MG63 (cell line): ENCODE results near the gene NOTCH2. TPM values are rescaled to one million over a fixed set of nuclear protein-coding genes. Genes with fewer than 3 reads are reported as not detected.
"Not testable (repeated sequence)": the region's sequence is repeated elsewhere in the genome, so short reads cannot be mapped to it uniquely, and the experiment has no call there.

ENCODE experiments used
- DNase-seq: peaks from one replicate; pipeline ENCODE4 v3.0.0-alpha.2; 2020
- H3K27me3 ChIP-seq: fragments of 250-450 bp; sonication (Bioruptor Pico); 2 replicates; pipeline ENCODE4 v1.5.1; 2020; ENCODE audit warnings: mild to moderate bottlenecking, moderate library complexity
- H3K36me3 ChIP-seq: fragments of 250-450 bp; sonication (Bioruptor Pico); 2 replicates; pipeline ENCODE4 v1.5.1; 2020; ENCODE audit warnings: mild to moderate bottlenecking, moderate library complexity
- H3K4me3 ChIP-seq: fragments of 250-450 bp; sonication (Bioruptor Pico); 2 replicates; pipeline ENCODE4 v1.5.1; 2020; ENCODE audit warnings: mild to moderate bottlenecking, moderate library complexity
- H3K9me3 ChIP-seq: fragments of 250-450 bp; sonication (Bioruptor Pico); 2 replicates; pipeline ENCODE4 v1.5.1; 2020; ENCODE audit warnings: mild to moderate bottlenecking, moderate library complexity
- total RNA-seq: library from RNA; depleted of rRNA; stranded (reverse); fragments of >200 nt; shearing (Covaris generic); gene quantifications from 2 replicates; pipeline ENCODE4 v1.2.3, GENCODE V29; 2014; ENCODE audit warnings: low replicate concordance

The NOTCH2 gene
- total RNA-seq, 1 experiment from 2014 or later = 76.4 TPM

- H3K9me3 ChIP-seq = no peaks in the 10 kb centered on the region
- H3K36me3 ChIP-seq = peaks cover 52% of the 10 kb centered on the region
- H3K27me3 ChIP-seq = no peaks in the 10 kb centered on the region
- DNase-seq = peak; percentile 55
- no peak overlapping the region for H3K4me3 ChIP-seq
Observed at GRCh38 chr1:119987112-119987511, 82.3 kb downstream of the NOTCH2 start.

DNA sequence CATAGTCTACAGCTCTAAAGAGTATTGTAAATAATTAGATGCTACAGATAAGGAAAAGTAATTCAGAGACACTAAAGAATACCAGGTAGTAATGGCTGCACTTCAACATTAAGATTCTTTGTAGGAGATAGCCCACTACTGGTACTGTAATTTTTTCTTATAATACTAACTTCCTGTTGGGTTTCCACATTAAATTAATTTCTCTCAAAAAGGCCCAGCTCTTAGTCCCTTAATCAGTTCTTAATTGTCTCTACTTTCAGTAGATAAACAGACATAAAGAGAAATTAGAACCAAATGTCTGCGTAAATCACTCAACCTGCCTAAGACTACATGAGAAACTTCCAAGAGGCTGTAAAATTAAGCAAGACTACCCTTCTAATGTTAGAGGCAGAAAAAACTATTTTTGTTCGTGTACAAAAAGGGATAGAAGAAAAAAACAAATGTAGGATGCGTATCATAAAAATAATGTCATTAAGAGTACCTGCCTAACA, 83.4 kb downstream of the NOTCH2 start:
- Histone ChIP-seq H3K36me3 (peaks cover 52% of the 10 kb centered on the region), H3K4me3 (no peak overlapping the region), H3K9me3 (no peaks in the 10 kb centered on the region), H3K27me3 (no peaks in the 10 kb centered on the region)
- no peak for DNase-seq

DNA sequence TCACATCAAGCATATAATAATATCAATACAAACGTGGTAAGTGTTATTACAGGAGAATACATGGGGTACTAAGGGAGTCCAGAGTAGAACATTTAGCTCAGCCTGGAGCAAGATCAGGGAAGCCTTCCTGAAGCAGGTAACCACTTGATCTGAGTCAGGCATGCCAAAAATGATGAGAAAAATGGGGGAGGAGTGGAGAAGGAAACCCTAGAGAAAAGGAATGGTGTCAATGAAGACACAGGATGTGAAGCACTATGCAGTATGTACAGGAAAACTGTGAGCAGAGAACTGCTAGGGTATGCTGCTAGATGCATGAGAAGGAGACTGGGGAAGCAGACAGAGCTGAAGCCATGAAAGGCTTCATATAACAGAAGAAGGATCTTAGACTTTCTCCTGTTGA, 84.7 kb downstream of the NOTCH2 start:
- H3K4me3 ChIP-seq = no peak overlapping the region
- no peaks in the 10 kb centered on the region for H3K9me3 ChIP-seq
- H3K36me3 ChIP-seq = peaks cover 56% of the 10 kb centered on the region
- DNase-seq = no peak
- no peaks in the 10 kb centered on the region for H3K27me3 ChIP-seq

GRCh38 chr1:119981986-119982815, 87.3 kb downstream of the NOTCH2 start:
- peaks cover 51% of the 10 kb centered on the region for H3K36me3 ChIP-seq
- H3K4me3 ChIP-seq = no peak overlapping the region
- H3K27me3 ChIP-seq = no peaks in the 10 kb centered on the region
- peak; percentile 4 for DNase-seq
- H3K9me3 ChIP-seq = no peaks in the 10 kb centered on the region

GRCh38 chr1:119981496-119981895, 88.0 kb downstream of the NOTCH2 start:
- DNase-seq = no peak
- H3K27me3 ChIP-seq = no peaks in the 10 kb centered on the region
- no peaks in the 10 kb centered on the region for H3K9me3 ChIP-seq
- H3K4me3 ChIP-seq = no peak overlapping the region
- H3K36me3 ChIP-seq = peaks cover 50% of the 10 kb centered on the region

DNA sequence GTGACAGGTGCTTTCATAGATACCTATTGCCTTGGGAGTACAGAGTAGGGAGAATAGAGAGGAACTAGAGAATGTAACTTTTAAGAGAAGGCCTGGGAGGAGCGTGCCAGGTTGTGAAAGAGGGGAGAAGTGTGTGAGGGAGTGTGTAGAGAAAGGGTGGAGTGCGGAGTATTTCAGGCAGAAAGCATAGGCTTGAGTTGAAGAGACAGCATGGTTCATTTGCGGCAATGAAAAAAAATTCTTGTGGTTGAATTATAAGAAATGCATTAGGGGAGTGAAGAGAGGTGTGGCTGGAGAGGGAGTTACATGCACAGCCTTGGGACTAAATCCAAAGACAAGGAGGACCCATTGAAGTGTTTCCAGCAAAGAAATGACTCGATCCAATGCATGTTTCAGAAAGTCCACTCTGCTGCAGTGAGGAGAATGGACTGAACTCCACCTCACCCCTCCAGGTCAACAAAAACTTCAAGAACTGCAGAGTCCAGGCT, 91.4 kb downstream of the NOTCH2 start:
- Histone ChIP-seq H3K9me3 (no peaks in the 10 kb centered on the region), H3K36me3 (peaks cover 31% of the 10 kb centered on the region), H3K27me3 (no peaks in the 10 kb centered on the region), H3K4me3 (no peak overlapping the region)
- no peak for DNase-seq

GRCh38 chr1:119977113-119977736, 92.2 kb downstream of the NOTCH2 start:
- not testable (repeated sequence) for H3K9me3 ChIP-seq, H3K27me3 ChIP-seq, H3K4me3 ChIP-seq, DNase-seq
- H3K36me3 ChIP-seq = peaks cover 32% of the 10 kb centered on the region

DNA sequence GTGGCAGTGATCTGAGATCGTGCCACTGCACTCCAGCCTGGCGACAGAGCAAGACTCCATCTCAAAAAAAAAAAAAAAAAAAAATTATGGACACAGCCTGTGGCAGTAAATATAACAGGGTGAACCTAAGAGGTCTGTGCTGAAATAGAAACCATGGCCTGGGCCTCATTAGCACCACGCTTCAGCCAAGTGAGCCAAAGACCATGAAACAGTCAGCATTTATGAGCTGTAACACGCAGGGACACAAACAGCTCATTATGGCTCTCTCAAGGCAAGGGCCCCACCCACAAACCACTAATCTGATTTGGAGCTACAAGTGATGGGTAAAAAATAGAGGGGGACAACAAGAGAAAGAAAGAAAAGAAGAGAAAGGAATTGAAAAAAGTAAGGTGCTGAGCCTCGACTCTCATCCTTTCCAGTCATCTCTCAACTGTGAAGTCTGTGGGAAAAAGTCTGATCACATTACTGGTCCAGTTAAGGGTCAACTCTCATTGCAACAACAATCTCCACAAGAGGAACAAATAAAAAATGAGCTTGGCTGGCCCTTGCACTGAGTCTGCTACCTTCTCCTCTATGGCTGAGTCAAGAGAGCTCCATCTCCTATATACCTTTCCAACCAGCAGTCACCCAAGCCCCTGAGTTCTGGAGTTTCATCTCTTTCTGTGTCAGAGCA, 93.7 kb downstream of the NOTCH2 start:
- not testable (repeated sequence) for H3K4me3 ChIP-seq, H3K9me3 ChIP-seq, DNase-seq, H3K27me3 ChIP-seq
- H3K36me3 ChIP-seq = peaks cover 34% of the 10 kb centered on the region

DNA sequence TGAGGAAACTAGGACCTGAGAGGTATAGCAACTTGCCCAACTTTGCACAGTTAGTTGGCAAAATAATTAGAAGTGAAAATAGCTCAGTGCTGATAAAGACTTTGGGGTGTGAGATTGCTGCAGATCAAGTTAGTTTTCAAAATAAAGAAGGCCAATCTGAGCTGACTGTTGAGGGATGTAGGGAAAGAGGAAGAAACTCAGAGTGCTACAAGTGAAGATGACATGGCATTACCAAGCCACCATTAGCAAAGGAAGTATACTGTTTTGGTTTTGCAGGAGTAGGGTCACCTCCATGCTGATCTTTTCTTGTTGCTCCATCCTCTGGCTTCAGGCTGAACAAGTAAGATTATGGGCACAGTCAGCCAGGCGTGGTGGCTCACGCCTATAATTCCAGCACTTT, 94.5 kb downstream of the NOTCH2 start:
- peaks cover 37% of the 10 kb centered on the region for H3K36me3 ChIP-seq
- no peak for DNase-seq
- H3K27me3 ChIP-seq = no peaks in the 10 kb centered on the region

DNA sequence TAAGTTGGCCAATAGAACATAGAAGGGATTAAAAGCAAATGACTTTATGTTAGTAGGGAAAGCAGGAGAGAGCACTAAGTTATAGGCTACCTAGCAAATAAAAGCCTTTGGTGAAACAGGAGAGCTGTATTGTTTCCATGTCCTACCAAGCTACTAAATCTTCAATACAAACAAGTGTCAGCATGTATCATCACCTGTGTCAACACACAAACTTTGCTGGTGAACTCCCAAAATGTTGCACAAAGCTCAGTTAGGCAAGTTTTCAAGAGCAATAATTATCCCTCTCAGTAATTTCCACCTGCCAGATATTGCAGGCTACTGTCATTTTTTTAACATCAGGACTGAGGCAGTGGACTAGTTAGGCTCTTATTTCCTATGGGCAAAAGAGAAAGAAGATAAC, 95.4 kb downstream of the NOTCH2 start:
- no peaks in the 10 kb centered on the region for H3K9me3 ChIP-seq
- no peak for DNase-seq
- peaks cover 46% of the 10 kb centered on the region for H3K36me3 ChIP-seq
- no peaks in the 10 kb centered on the region for H3K27me3 ChIP-seq
- H3K4me3 ChIP-seq = no peak overlapping the region

More for the DNA sequence above, 94.5 kb downstream of the NOTCH2 start:
- no peaks in the 10 kb centered on the region for H3K9me3 ChIP-seq
- no peak overlapping the region for H3K4me3 ChIP-seq

- Histone ChIP-seq H3K36me3 (peaks cover 59% of the 10 kb centered on the region), H3K27me3 (no peaks in the 10 kb centered on the region), H3K9me3 (no peaks in the 10 kb centered on the region), H3K4me3 (no peak overlapping the region)
- DNase-seq = no peak
Observed at GRCh38 chr1:119971710-119972570, 97.5 kb downstream of the NOTCH2 start.

DNA sequence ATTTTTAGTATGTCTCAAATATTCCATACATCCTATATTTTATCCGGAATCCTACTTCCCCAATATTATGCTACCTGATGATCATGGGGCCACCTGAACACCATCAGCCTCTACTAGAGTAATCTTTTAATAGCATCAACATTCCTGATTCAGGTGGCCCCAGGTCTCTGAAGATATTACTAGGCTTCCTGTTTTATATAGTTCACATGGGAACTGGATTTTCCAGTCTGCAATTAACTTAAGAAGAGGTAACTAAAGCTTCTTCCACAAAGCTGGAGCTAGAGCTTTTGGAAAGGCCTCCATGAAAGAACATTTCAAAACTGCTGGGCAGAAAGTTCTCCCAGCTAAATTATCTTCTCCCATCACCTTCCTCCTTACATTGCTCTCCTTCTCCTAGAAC, 100.9 kb downstream of the NOTCH2 start:
- H3K27me3 ChIP-seq = no peaks in the 10 kb centered on the region
- DNase-seq = no peak
- H3K4me3 ChIP-seq = no peak overlapping the region
- H3K9me3 ChIP-seq = no peaks in the 10 kb centered on the region
- peaks cover 76% of the 10 kb centered on the region for H3K36me3 ChIP-seq

- DNase-seq = peak; percentile 52
- no peaks in the 10 kb centered on the region for H3K9me3 ChIP-seq
- peaks cover 77% of the 10 kb centered on the region for H3K36me3 ChIP-seq
- H3K27me3 ChIP-seq = no peaks in the 10 kb centered on the region
- no peak overlapping the region for H3K4me3 ChIP-seq
Observed at GRCh38 chr1:119968068-119968492, 101.4 kb downstream of the NOTCH2 start.

- peaks cover 80% of the 10 kb centered on the region for H3K36me3 ChIP-seq
- no peak overlapping the region for H3K4me3 ChIP-seq
- no peaks in the 10 kb centered on the region for H3K27me3 ChIP-seq
- no peaks in the 10 kb centered on the region for H3K9me3 ChIP-seq
- DNase-seq = no peak
Observed at GRCh38 chr1:119966681-119967080, 102.8 kb downstream of the NOTCH2 start.

DNA sequence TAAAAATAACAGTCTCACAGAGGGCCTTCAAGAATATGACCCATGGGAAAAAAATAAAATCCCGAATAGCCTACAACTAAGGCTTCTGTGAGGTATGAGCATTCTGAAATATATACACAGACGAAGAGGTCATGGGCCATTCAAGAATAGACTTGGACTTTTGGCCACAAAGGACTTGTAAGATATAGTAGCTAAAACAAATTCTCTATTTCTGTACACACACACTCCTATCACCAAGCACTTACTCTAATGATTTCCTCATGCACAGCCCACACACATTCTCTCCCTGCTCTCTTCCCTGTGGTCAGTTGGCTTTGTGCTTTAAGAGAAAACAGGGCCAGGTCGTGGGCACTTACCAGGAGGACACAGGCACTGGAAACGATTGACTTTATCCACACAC, 103.4 kb downstream of the NOTCH2 start:
- no peaks in the 10 kb centered on the region for H3K9me3 ChIP-seq
- no peak for DNase-seq
- peaks cover 78% of the 10 kb centered on the region for H3K36me3 ChIP-seq
- H3K27me3 ChIP-seq = no peaks in the 10 kb centered on the region
- H3K4me3 ChIP-seq = no peak overlapping the region

DNA sequence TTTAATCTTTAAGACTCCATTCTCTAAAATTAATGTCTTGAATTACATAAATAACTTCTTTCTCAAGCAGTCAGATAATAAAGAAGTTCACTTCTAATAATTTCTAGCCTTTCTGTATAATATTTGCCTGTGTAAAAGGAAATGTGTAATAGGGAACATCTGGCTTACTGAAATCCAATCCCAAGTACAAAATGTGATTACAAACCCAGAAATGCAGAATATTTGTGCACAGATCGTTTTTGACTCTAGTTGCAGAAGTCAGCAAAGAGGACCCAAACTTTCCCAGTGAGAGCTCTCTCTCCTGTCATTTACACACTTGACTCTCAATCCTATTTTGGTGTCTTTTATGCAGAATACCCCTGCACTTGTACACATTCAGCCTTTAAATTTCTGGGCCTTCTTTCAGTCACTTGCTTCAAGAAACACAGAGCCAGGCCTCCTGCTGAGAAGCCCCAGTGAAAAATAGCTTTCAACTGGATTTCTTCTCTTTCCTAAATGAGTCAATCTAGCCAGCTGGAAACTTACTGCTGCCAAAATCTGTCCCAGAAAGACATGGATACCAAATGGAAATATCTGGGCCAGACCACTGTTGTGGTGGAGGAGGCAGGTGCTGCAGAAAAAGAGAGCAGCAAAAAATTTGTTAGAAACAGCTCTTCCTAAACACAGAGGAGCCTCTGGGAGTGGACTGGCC, 104.6 kb downstream of the NOTCH2 start:
- Histone ChIP-seq H3K9me3 (no peaks in the 10 kb centered on the region), H3K4me3 (no peak overlapping the region), H3K36me3 (peaks cover 72% of the 10 kb centered on the region), H3K27me3 (no peaks in the 10 kb centered on the region)
- DNase-seq = peak; percentile 73
